Measurements from ENCODE around the gene CNN3. TPM values are rescaled to one million over a fixed set of nuclear protein-coding genes. Genes with fewer than 3 reads are reported as not detected.

Gene CNN3
- polyA plus RNA-seq, 2 of the 4 experiments (the other 2 are of a cell fraction): 61.6 to 83.4 TPM

- Histone ChIP-seq H3K4me3 (no peak overlapping the region), H3K27ac (no peak overlapping the region), H3K4me1 (no peaks in the 10 kb centered on the region), H3K9me3 (no peaks in the 10 kb centered on the region), H3K4me2 (no peak overlapping the region)
- 90% methylated on average over 3 of the region's 4 CpGs for WGBS (ENCODE audit: missing lambda C conversion rate)
- FAIRE-seq (no peak), ATAC-seq (no peak), DNase-seq (ENCODE audit: low read depth in 1 of 2, low spot score in 1 of 2) (no peak)
- TF ChIP-seq E2F6 (IDR thresholded peaks at IDR 0.05; ENCODE audit: borderline replicate concordance, low read depth) (no peak), ZFP36 (IDR thresholded peaks at IDR 0.05; ENCODE audit: borderline replicate concordance, partially characterized antibody) (no peak), TFCP2L1 (CRISPR knock-in tag; IDR thresholded peaks at IDR 0.05) (no peak), REST (IDR thresholded peaks at IDR 0.05) (no peak), BCL3 (IDR thresholded peaks at IDR 0.05) (no peak), RARB (CRISPR knock-in tag; IDR thresholded peaks at IDR 0.05) (no peak), EHMT2 (IDR thresholded peaks at IDR 0.05; ENCODE audit: low read depth) (no peak), FOSL2 (IDR thresholded peaks at IDR 0.05) (no peak), FOSL2 (CRISPR knock-in tag; IDR thresholded peaks at IDR 0.05) (no peak), POLR2A (IDR thresholded peaks at IDR 0.05; ENCODE audit: low read length) (no peak), CBX2 (IDR thresholded peaks at IDR 0.05; ENCODE audit: borderline replicate concordance, low read depth) (no peak), EHF (CRISPR knock-in tag; IDR thresholded peaks at IDR 0.05) (no peak), HOXB5 (CRISPR knock-in tag; IDR thresholded peaks at IDR 0.05) (no peak), NPAS2 (CRISPR knock-in tag; IDR thresholded peaks at IDR 0.05; ENCODE audit: borderline replicate concordance) (no peak), TP53 (CRISPR knock-in tag; IDR thresholded peaks at IDR 0.05) (no peak), PHF8 (IDR thresholded peaks at IDR 0.05; ENCODE audit: borderline replicate concordance, low read depth) (no peak), MAZ (IDR thresholded peaks at IDR 0.05; ENCODE audit: borderline replicate concordance, low read depth, low read length) (no peak), HEYL (CRISPR knock-in tag; IDR thresholded peaks at IDR 0.05) (no peak)
- ChIA-PET CTCF (interaction anchor here (1.0 kb wide), 1 partner anchor 21 kb away, joined by 5 read pairs; no protein-coding TSS in a partner anchor), POLR2A (no interaction called here)
Observed at GRCh38 chr1:94875794-94876193, 51.1 kb downstream of the CNN3 start.

GRCh38 chr1:94874423-94874822, 52.5 kb downstream of the CNN3 start:
- TF ChIP-seq HMGXB4 (CRISPR knock-in tag; IDR thresholded peaks at IDR 0.05; ENCODE audit: borderline replicate concordance): no peak
- no peak for TF ChIP-seq CTCF (IDR thresholded peaks at IDR 0.05)
- TF ChIP-seq PHF8 (IDR thresholded peaks at IDR 0.05; ENCODE audit: borderline replicate concordance, low read depth): no peak
- TF ChIP-seq ELK1 (IDR thresholded peaks at IDR 0.05; ENCODE audit: low read depth, low read length): no peak
- TF ChIP-seq CBX2 (IDR thresholded peaks at IDR 0.05; ENCODE audit: borderline replicate concordance, low read depth): no peak
- TF ChIP-seq CHD4 (IDR thresholded peaks at IDR 0.05; ENCODE audit: borderline replicate concordance): no peak
- no peak for TF ChIP-seq RNF2 (IDR thresholded peaks at IDR 0.05; ENCODE audit: borderline replicate concordance, low read depth)
- no peak for TF ChIP-seq BCL3 (IDR thresholded peaks at IDR 0.05)
- no peak for TF ChIP-seq HOXA7 (CRISPR knock-in tag; IDR thresholded peaks at IDR 0.05)
- no peak for TF ChIP-seq TP53 (CRISPR knock-in tag; IDR thresholded peaks at IDR 0.05)
- TF ChIP-seq MYC (IDR thresholded peaks at IDR 0.05; ENCODE audit: borderline replicate concordance, low read length): no peak
- TF ChIP-seq ZFP36 (IDR thresholded peaks at IDR 0.05; ENCODE audit: borderline replicate concordance, partially characterized antibody): no peak
- ATAC-seq (no peak), FAIRE-seq (no peak), DNase-seq (ENCODE audit: low read depth in 1 of 2, low spot score in 1 of 2) (no peak)
- H3K27ac ChIP-seq: no peak overlapping the region
- WGBS (ENCODE audit: missing lambda C conversion rate): 94% methylated on average over 6 of the region's 6 CpGs
- no peaks in the 10 kb centered on the region for H3K9me3 ChIP-seq
- no peaks in the 10 kb centered on the region for H3K4me1 ChIP-seq
- H3K4me2 ChIP-seq: no peak overlapping the region
- ChIA-PET CTCF (interaction anchor here (0.6 to 4.1 kb wide), 3 partner anchors 20 to 167 kb away, joined by 3 to 23 read pairs (median 3); no protein-coding TSS in a partner anchor), POLR2A (no interaction called here)
- no peak overlapping the region for H3K4me3 ChIP-seq

All from A549 (cell line).